Transverse colon (tissue), 4 donors: Measurements from ENCODE around the gene SNRNP48. TPM values are rescaled to one million over a fixed set of nuclear protein-coding genes. Genes with fewer than 3 reads are reported as not detected.

Experiments used
- DNase-seq: peaks from one replicate; pipeline ENCODE4 v3.0.0-alpha.2; 2019
- H3K27ac ChIP-seq, 4 donors: fragments of 200-600 bp; sonication (generic); 2 replicates each; pipeline ENCODE4 v1.5.1; 2016 to 2018; ENCODE audit warnings: inconsistent platforms in 4 of 4
- H3K27me3 ChIP-seq: fragments of 200-600 bp; sonication (generic); 2 replicates; pipeline ENCODE4 v1.5.1; 2017; ENCODE audit warnings: inconsistent platforms
- H3K36me3 ChIP-seq, 4 donors: fragments of 200-600 bp; sonication (generic); 2 replicates each; pipeline ENCODE4 v1.5.1; 2017 to 2019; ENCODE audit warnings: inconsistent platforms in 4 of 4
- H3K4me1 ChIP-seq, 4 donors: fragments of 200-600 bp; sonication (generic); 2 replicates each; pipeline ENCODE4 v1.5.1; 2017 to 2020; ENCODE audit warnings: inconsistent platforms in 4 of 4
- H3K4me3 ChIP-seq, 4 donors: fragments of 200-600 bp; sonication (generic); 1 replicate in 1 of 4; 2 replicates in 3 of 4; pipeline versions ENCODE4 v1.5.1 to v1.6.1; 2017 to 2019; ENCODE audit warnings: inconsistent platforms in 4 of 4
- H3K9me3 ChIP-seq, 2 donors: fragments of 200-600 bp; sonication (generic); 2 replicates each; pipeline ENCODE4 v1.5.1; 2017 to 2019; ENCODE audit warnings: inconsistent platforms in 2 of 2
- CTCF ChIP-seq, 5 experiments: fragments of 200-600 bp in 3 of 5; fragments of 450-650 bp in 2 of 5; sonication (generic) in 3 of 5; IDR thresholded peaks; 1 replicate in 2 of 5; 2 replicates in 3 of 5; pipeline ENCODE4 v1.5.1; 2016 to 2017; ENCODE audit warnings: antibody characterized with exemption in 5 of 5, inconsistent platforms in 3 of 5, mild to moderate bottlenecking in 2 of 5, moderate library complexity in 1 of 5
- EP300 ChIP-seq: sonication (generic); formaldehyde crosslinking; IDR thresholded peaks from one replicate; pipeline ENCODE4 v1.6.1; 2017; ENCODE audit warnings: antibody characterized with exemption, low read depth
- POLR2A ChIP-seq: fragments of 450-650 bp; IDR thresholded peaks from one replicate; pipeline ENCODE4 v1.6.1; 2016; ENCODE audit warnings: antibody characterized with exemption, mild to moderate bottlenecking, moderate library complexity
- POLR2AphosphoS5 ChIP-seq, 3 donors: sonication (generic); formaldehyde crosslinking; IDR thresholded peaks; one replicate each; pipeline ENCODE4 v1.6.1; 2016; ENCODE audit warnings: antibody characterized with exemption in 3 of 3
- WGBS, 2 donors: methylation state at CpG; one replicate each; pipeline ENCODE4 v1.1.5; 2018; ENCODE audit warnings: low coverage in 1 of 2; 5-methylcytosine and 5-hydroxymethylcytosine counted together
- in situ Hi-C, 4 donors: fragments of 200-750 bp; cut with MboI; loops; one replicate each; pipeline versions ENCODE4 v1.15.0 to v1.15.1; 2017; ENCODE audit warnings: low sequenced_read_pairs in 3 of 4, low pct_ligation_motif_present in 1 of 4, low pct_unique_long_range_greater_than_20kb in 1 of 4
- intact Hi-C: fragments of 100-400 bp; cut with DNase I; formaldehyde crosslinking; loops from one replicate; pipeline ENCODE4 v1.15.1; 2023; ENCODE audit warnings: low total_unique reads
- total RNA-seq, 4 donors: library from RNA; depleted of rRNA; stranded (reverse); fragments of >200 nt; gene quantifications; one replicate each; pipeline ENCODE4 v1.1.0, GENCODE V29; 2016

SNRNP48 gene
- total RNA-seq, 4 donors from 2014 or later, result 7.9 to 31.8 (median 16.6) TPM

- Histone ChIP-seq H3K27ac (no peak overlapping the region), H3K4me1 (peaks cover 0 to 35% (median 5%) of the 10 kb centered on the region in 4 donors), H3K4me3 (no peak overlapping the region), H3K36me3 (peaks cover 0 to 4% (median 0%) of the 10 kb centered on the region in 4 donors), H3K9me3 (no peaks in the 10 kb centered on the region), H3K27me3 (no peaks in the 10 kb centered on the region)
- intact Hi-C loops (no loop called here), in situ Hi-C loops (no loop called here)
- 89 to 100% methylated on average over 2 of the region's 2 CpGs for WGBS, 2 donors
- no peak for TF ChIP-seq POLR2A
- TF ChIP-seq EP300, result no peak
- TF ChIP-seq CTCF (IDR thresholded peaks at IDR 0.05), result no peak
- TF ChIP-seq POLR2AphosphoS5 (IDR thresholded peaks at IDR 0.05), result no peak
- DNase-seq, result no peak
These were observed 32.3 kb upstream of the SNRNP48 start for GRCh38 chr6:7557652-7558051.

GRCh38 chr6:7558781-7559180 is 31.2 kb upstream of the SNRNP48 start:
- Histone ChIP-seq H3K27me3 (no peaks in the 10 kb centered on the region), H3K27ac (peak overlapping the region; percentile 71 to 80 (median 75)), H3K4me3 (no peak overlapping the region), H3K4me1 (peaks cover 0 to 29% (median 3%) of the 10 kb centered on the region in 4 donors), H3K9me3 (no peaks in the 10 kb centered on the region), H3K36me3 (peaks cover 0 to 9% (median 3%) of the 10 kb centered on the region in 4 donors)
- TF ChIP-seq POLR2A (no peak), POLR2AphosphoS5 (IDR thresholded peaks at IDR 0.05) (no peak)
- DNase-seq, result no peak
- 65 to 68% methylated on average over 4 of the region's 4 CpGs for WGBS, 2 donors
- in situ Hi-C loops (no loop called here), intact Hi-C loops (no loop called here)

GRCh38 chr6:7559196-7559595 is 30.8 kb upstream of the SNRNP48 start:
- Histone ChIP-seq H3K4me3 (no peak overlapping the region), H3K9me3 (no peaks in the 10 kb centered on the region), H3K27ac (peak overlapping the region; percentile 71 to 80 (median 75)), H3K27me3 (no peaks in the 10 kb centered on the region), H3K4me1 (peaks cover 0 to 29% (median 3%) of the 10 kb centered on the region in 4 donors), H3K36me3 (peaks cover 0 to 13% (median 3%) of the 10 kb centered on the region in 4 donors)
- intact Hi-C loops, result no loop called here
- TF ChIP-seq EP300 (no peak), CTCF (IDR thresholded peaks at IDR 0.05) (no peak), POLR2AphosphoS5 (IDR thresholded peaks at IDR 0.05) (no peak), POLR2A (no peak)
- DNase-seq, result no peak
- in situ Hi-C loops, result no loop called here
- 69 to 90% methylated on average over 2 to 6 of the region's 6 CpGs for WGBS, 2 donors

GRCh38 chr6:7559651-7560385 is 30.2 kb upstream of the SNRNP48 start:
- intact Hi-C loops (no loop called here), in situ Hi-C loops (no loop called here)
- Histone ChIP-seq H3K27me3 (no peaks in the 10 kb centered on the region), H3K9me3 (no peaks in the 10 kb centered on the region), H3K4me1 (peaks cover 0 to 29% (median 3%) of the 10 kb centered on the region in 4 donors), H3K36me3 (peaks cover 0 to 14% (median 4%) of the 10 kb centered on the region in 4 donors), H3K4me3 (no peak overlapping the region), H3K27ac (peak overlapping the region; percentile 71 to 80 (median 75))
- TF ChIP-seq POLR2A (no peak), CTCF (IDR thresholded peaks at IDR 0.05) (no peak), EP300 (no peak), POLR2AphosphoS5 (IDR thresholded peaks at IDR 0.05) (no peak)
- DNase-seq, result no peak
- 40 to 42% methylated on average over 2 of the region's 2 CpGs for WGBS, 2 donors
